HuH-7 (cell line): ENCODE results near the gene A1CF.

Source experiments
- DNase-seq: peaks from one replicate; pipeline ENCODE4 v3.0.0; 2011; ENCODE audit warnings: low spot score

A1CF gene

DNA sequence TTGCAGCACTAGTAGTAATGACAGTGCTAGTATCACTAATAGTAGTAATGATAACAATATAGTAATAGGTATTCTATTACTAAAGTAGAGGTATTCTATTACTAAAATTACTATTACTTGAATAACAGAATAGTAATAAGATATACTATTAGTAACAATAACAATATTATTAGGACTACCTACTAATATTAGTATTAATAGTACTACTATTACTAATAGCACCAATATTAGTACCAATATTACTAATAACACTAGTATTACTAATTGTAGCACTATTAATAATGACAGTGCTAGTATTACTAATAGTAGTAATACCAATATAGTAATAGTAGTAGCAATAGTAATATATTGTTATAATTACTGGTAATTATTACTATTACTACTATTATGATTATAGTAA is 24.1 kb downstream of the A1CF start:
- no peak for DNase-seq

DNA sequence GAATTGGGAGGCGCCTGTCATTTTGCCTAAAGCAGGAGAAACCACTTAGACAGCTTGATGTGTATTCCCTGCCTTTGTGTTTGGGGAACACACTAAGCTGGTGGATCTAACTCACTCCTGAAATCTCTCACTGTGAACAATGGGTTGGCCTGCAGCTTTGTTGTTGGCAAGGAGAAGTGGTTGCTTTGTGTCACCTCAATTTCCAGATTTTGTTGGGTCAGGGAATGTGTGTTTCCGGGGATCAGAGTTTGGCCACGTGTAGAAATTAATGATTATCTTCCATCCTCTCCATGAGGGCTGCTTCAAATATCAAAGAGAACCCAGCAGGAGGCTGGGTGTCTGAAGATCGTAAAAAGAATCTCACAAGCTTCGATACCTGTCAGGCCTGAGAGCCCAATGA is 27.8 kb downstream of the A1CF start:
- DNase-seq = no peak

DNA sequence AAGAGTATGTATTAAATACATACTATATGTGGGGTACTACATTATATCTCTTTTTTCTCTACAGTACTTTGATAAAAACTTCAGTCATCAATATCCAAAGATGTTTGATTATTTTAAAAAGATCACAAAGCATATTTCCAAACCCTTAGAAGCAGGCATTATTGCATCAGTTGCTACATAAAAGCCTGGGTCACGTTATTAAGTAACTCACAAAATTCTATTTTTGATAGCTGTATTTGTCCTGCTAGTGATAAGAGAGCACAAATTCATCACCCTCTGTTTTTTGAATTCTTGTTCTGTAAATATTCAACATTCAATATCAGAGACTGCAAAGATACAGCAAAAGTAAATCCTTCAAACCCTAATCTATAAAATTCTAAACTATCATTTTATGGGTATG is 30.0 kb downstream of the A1CF start:
- no peak for DNase-seq

- no peak for DNase-seq
These were observed 30.4 kb downstream of the A1CF start for GRCh38 chr10:50855015-50855414.

DNA sequence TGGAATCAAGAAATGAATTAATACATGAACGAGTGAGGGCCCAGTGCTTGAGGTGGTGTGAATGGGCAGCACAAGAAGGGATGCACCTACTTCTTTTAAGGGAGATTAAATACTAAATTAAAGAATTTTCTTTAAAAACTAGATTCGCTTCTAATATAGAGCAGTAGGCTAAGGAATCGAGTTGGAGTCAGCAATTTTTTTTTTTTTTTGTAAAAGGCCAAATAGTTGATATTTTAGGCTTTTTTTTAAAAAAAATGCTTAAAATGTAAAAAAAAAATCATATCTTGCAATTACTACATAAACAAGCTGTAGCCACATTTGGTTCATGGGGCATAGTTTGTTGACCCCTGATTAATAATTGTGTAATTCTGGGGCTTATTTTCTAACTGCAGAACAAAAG is 31.9 kb downstream of the A1CF start:
- no peak for DNase-seq

- no peak for DNase-seq
These were observed 33.3 kb downstream of the A1CF start for GRCh38 chr10:50851884-50852671.

DNA sequence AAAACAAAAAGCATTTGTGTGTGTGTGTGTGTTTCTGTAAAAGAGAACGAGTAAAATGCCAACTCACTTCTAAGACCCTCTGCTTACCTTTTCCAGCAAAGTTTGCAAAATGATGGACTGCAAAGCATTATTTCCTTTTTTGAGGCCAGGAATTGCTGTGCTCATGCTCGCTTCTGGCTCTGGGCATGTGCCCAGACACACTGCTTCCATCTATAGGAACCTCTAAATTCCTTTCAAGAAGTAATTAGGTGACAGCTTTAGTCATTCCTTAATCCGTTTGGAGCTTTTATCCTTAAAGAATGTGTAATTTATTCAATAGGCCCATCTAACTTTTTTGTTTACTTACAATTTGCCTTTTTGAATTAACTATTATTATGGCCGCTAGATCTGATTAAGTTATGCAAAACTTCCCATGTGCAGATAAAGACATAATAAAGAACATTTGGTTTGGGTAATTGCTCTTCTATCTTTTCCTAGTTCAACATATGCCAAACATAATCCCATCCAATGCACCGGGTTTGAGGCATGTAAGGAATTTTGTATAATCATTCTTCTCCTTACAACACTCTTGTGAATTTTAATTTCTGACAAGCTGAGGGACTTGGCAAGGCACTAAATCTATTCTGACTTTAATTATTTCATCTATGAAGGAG is 34.7 kb downstream of the A1CF start:
- DNase-seq = no peak

- no peak for DNase-seq
These were observed 38.7 kb downstream of the A1CF start for GRCh38 chr10:50846753-50847152.

DNA sequence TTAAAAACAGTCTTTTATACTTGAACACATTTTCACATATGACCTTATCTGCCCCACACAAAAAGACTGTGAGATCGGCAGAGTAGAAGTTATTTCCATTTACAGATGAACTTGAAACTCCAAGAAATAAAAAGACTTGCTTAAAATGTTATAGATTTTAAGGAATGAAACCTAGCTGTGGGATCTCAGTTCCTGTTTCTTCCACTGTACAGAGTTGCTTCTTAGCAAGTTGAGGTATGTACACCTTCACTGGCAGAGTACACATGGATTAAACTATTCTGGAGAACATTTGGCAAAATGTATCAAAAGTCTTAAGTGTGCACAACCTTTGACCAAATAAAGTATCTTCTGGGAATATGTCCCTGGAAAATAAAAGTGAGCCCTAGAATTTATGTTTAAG is 48.3 kb downstream of the A1CF start:
- DNase-seq = no peak

GRCh38 chr10:50832171-50832751 is 53.2 kb downstream of the A1CF start:
- peak; percentile 13 for DNase-seq

- no peak for DNase-seq
These were observed 55.4 kb downstream of the A1CF start for GRCh38 chr10:50830066-50830465.

DNA sequence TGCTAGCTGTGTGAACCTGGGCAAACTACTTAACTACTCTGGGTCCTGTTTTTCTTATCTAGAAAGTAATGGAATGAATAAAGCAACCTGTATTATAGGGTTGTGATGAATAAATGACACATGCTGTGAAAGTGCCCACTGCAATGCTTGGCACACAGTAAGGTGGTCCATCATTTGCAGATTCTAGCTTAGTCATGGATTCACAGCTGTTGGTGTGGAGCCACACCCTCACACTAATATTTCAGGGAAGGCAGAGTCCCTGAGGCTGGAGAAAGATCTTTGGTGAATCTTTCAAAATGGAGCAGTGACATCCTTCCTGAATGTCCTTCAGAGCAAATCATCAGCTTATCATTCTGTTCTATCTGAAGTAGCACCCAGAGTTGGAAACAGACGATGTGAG is 60.6 kb downstream of the A1CF start:
- DNase-seq = no peak

- no peak for DNase-seq
These were observed 61.6 kb downstream of the A1CF start for GRCh38 chr10:50823789-50824188.

DNA sequence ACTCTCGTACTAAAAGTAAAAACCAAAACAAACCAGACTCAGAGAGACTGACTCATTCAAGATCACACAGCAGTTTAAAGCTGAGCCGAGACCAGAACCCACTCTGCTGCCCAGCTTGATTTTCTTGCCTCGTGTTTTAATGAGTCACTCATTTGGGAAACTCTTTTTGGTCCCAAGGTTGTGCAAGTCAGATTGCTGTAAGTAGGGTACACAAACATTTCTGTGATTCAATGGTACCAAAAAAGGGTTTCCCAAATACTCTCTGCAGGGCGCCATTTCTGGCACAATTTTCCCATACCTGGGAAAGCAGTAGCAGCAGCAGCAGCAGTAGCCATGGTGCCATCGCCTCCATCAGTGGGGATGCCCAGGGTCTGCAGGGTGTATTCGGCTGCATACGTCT is 75.8 kb downstream of the A1CF start:
- DNase-seq = no peak

GRCh38 chr10:50807851-50808776 is 77.3 kb downstream of the A1CF start:
- peak; percentile 42 for DNase-seq

- no peak for DNase-seq
These were observed 79.3 kb downstream of the A1CF start for GRCh38 chr10:50805981-50806622.

DNA sequence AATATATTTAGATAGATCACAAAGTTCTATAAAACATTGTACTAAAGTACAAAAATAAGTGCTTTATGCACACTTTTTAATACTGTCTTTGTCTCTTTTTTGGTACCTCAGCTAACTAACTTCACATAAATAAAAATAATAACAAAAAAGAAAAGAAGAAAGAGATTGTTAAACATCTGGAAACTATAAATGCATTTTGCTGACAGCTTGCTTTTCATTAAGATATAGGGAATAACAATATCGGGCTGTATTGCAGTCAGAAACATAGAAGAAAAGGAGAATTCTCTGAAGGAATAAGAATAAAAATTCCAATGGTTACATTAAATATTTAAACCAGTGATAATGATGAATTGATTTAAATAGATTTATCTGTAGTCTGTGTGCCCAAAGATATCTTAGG is 85.8 kb downstream of the A1CF start:
- no peak for DNase-seq

- DNase-seq = no peak
These were observed 87.1 kb downstream of the A1CF start for GRCh38 chr10:50798297-50798696.

DNA sequence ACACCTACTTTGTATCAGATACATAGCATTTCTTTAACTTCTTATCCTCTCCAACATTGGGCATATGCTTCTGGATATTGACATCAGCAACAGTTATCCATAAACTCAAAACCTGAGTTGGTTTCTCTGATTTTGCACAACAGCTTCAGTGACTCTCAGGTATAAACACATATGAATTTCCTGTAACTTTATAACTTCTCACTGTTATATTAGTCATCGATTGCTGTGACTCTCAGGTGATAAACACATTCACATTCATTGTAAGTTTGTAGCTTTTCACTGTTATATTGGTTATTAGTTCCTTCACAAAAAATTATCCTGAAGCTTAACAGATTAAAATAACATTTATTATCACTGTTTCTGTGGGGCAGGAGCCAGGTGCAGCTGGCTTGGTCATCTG is 88.7 kb downstream of the A1CF start:
- DNase-seq = no peak

GRCh38 chr10:50794490-50794889 is 90.9 kb downstream of the A1CF start:
- no peak for DNase-seq

GRCh38 chr10:50788951-50789945 is 96.2 kb downstream of the A1CF start:
- peak; percentile 32 for DNase-seq
